Inflammatory macrophage treated with lipopolysaccharide for 4 hours (primary cell): ENCODE data around the gene RCE1.

Experiments
- DNase-seq: peaks from one replicate; pipeline ENCODE4 v3.0.0-alpha.2; 2020

The RCE1 gene

DNA sequence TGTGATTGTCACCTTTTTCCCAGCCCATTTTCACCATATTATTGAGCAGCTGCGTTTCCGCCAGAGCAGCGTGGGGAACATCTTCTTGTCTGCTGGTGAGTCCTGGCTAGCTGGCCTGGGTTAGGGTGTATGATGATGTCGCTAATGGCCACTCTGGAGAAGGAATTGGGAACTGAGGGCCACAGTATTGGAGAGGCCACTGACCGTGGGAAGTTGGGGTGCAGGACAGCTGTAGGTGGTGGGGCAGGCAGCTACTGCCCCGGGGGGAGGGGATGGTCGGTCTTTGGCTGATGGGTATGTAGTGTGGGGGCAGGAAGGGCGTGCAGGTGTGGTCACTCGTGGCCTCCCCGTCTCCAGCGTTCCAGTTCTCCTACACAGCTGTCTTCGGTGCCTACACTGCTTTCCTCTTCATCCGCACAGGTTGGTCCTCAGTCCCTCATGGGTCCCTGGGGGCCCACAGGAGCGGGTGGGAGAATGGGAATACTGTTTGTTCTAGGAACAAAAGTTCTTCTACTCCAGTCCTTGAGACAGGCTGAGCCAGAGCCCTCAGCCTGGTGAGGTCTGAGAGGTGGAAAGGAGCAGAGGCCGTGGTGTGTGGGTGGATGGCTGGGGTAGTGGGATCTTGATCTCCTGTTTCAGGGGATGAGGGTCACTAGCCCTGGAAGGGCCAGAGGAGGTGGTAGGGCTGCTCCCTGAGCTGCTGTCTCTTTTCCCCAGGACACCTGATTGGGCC, 2.1 kb downstream of the RCE1 start:
- no peak for DNase-seq

DNA sequence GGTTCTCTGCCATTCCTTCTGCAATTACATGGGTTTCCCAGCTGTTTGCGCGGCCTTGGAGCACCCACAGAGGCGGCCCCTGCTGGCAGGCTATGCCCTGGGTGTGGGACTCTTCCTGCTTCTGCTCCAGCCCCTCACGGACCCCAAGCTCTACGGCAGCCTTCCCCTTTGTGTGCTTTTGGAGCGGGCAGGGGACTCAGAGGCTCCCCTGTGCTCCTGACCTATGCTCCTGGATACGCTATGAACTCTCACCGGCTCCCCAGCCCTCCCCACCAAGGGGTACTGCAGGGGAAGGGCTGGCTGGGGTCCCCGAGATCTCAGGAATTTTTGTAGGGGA, 2.6 kb downstream of the RCE1 start:
- DNase-seq, result no peak

DNA sequence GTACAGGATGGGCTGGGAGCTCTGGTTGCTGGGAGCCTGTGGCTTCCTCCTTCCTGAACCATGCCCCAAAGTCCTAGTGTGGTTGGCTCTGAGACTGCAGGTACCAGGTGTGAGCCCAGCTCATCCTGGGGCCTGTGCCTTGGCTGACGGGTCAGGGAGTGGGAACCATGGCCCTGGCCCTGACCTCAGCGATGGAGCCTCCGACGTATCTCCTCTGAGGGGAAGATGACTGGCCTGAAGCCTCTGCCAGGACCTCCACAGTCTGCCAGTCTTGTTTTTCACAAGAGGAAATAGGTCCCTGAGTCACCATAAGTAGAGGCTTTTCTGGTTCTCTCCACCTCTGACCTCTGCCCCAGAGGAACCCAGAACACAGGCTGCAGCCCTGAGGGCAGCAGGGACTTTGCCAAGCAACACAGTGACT, 3.4 kb downstream of the RCE1 start:
- peak; percentile 40 for DNase-seq

DNA sequence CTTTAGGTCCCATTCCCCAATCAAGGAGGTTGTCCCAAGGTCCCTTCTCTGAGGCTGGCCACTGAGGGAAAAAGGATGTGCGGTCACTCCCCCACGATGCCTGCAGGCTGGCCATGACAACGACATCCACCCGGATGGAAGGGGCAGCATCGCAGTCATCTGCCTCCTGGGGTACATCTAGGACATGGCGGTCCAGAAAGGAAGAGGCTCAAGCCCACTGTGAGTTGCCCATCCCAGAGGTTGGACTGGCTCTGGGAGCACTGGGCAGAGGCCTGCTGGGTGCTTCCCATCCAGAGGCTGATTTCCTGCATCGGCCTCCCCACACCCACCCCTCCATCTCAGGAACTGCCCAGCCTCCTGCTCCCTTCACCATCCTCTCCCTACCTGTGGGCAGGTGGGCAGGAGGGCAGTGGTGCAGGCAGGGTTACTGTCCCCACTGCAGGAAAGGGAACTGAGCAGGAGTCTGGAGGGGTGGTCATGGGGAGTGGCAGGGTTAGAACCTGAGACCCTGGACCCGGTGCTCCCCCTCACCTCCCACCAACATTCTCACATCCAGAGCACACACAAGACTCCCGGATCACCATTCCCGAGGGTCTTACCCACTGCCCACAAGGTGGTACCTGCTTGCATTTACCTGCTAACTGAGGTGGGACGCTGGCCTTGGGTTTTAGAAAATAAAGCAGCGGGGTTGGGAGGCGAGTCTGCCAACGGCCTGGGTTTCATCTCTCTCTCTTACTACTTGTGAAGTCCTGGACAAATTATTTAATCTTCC, 4.4 kb downstream of the RCE1 start:
- no peak for DNase-seq

DNA sequence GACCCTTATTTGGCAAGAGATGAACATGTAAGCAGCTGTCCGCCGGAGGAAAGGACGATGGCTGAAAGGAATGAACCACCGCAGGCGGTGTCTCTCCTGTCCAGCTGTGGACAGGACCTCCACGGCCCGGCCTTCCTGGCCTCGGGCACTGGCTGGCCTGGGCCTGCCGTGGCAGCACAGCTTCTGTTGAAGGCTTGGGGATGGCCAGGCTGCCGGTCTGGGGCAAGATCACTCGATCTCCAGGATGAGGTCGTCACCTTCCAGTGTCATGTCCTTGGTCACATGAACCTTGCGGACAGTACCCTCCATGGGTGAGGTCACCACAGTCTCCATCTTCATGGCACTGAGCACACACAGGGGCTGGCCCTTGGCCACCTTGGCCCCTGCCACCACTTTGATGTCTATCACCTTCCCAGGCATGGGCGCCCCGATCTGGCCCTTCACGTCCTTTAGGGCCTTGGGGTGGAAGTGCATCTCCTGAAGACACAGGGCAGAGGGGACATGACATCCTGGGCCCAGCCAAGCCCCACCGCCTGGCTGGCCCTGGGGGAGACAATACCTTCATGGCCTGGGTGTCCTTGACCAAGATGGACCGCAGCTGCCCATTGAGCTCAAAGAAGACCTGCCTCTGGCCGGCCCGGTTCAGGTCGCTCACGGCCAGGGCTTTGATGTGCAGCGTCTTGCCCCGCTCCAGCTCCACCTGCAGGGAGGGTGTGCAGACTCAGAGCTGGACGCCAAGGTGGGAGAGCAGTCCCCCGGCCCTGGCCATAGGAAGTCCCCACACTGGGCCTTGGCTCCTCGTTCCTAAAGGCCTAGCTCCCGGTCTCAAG, 5.6 kb downstream of the RCE1 start:
- no peak for DNase-seq

DNA sequence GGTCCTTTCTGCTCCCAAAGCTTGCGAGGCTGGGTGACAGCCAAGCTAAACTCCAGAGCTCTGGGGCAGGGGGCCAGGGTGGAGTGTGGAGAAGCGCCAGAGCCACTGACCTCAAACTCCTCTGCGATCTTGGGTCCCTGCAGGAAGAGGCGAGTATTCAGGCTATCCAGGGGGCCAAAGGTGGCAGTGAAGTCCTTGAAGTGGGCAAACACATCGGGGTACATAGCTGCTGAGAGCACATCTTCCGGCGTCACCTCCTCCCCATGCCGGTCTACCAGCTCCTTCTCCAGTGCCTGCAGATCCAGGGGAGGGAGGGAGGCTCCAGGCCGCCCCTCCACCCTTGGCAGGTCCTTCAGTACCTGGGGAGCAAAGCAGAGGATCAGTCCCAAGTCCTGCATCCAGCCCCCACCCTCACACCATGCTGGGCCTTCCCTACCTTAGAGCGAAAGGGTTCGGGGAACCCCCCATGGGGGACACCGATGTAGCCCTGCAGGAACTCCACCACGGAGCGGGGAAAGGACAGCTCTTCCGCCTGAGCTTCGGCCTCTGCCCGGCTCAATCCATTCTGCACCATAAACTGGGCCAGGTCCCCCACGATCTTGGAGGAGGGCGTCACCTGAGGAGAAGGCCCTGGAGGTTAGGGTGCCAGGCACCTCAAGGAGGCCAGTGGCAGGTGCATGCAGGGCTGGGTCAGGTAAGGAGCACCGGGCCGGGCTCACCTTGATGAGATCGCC, 6.4 kb downstream of the RCE1 start:
- no peak for DNase-seq

DNA sequence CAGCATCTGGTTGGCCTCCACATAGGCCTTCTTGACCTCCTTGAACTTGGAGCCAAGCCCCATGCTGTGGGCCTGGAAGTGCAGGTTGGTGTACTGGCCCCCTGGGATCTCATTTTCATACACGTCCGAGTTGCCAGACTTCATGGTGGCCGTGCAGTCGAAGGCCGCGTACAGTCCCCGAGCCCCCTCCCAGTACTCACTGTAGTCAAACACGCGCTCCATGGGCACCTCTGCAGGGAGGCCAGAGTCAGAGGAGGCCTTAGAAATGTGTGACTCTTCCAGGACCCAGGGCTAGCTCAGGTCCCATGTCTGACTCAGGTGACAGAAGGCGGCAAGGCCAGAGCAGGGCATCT, 7.0 kb downstream of the RCE1 start:
- DNase-seq, result no peak

DNA sequence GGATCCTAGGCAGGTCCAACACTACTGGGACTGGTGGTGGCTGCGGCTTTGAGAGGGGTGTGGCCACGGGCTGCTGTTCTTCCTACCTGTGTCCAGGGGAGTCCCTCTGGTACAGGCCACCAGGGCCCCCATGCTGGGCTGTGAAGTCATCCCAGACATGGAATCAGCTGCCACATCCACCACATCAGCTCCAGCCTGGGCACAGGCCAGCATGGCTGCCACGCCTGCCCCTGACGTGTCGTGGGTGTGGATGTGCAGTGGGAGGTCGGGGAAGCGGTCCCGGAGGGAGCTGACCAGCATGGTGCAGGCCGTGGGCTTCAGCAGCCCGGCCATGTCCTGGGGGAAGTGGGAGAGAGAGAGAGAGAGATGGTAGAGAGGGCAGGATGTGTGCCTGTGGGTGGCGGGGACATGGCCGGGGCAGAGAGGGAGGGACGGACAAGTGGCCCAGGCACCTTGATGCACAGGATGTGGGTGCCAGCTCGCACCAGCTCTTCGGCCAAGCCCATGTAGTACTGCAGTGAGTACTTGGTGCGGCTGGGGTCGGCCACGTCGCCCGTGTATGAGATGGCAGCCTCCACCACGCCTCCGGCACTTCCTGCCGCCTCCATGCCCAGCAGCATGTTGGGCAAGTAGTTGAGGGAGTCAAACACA, 7.5 kb downstream of the RCE1 start:
- no peak for DNase-seq

DNA sequence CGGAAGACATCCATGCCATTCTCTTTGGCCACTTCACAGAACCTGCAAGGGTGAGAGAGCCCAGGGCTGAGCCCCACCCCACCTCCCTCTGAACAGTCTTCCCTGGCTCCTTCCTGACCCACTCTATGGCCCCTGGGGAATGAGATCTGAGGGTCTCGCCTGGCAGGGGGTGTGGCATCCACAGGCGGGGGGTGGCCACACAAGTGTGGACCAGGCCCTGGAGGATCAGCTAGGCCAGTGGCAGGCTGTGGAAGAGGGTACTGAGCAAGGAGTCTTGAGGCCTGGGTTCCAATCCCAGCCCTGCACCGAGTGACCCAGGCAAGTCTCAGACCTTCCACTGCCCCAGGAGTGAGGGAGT, 8.0 kb downstream of the RCE1 start:
- DNase-seq, result no peak

DNA sequence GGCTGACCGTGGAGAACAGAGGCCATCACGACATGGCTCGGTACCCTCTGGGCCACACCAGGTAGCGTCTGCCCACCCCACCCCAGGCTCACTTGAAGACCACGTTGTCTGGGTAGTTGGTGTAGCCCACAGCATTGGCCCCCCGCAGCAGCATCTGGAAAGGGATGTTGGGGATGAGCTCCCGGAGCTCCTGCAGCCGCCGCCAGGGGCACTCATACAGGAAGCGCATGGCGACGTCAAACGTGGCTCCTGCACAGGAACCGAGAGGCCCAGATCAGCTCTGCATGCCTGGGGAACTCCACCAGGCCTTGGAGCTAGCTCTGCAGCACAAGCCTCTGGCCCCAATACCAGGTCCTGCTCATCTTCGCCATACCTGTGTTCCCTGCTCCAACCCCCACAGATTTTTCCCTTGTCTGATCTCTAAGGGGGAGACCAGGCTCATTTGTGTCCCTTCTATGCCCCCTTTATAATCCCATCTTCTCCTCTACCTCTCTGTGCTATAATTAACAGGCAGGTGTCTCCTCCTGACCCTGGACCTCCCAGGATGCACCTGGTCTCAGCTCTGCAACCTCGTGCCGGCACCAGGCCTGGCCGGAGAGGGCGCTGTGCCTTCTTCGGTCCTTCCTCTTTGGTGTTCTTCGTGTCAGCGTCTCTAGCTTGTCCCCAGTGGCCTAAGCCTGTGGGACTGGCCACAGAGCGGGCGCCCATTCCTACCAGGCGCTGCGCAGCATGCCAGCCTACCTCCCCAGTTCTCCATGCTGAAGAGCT, 8.6 kb downstream of the RCE1 start:
- DNase-seq, result peak; percentile 47

DNA sequence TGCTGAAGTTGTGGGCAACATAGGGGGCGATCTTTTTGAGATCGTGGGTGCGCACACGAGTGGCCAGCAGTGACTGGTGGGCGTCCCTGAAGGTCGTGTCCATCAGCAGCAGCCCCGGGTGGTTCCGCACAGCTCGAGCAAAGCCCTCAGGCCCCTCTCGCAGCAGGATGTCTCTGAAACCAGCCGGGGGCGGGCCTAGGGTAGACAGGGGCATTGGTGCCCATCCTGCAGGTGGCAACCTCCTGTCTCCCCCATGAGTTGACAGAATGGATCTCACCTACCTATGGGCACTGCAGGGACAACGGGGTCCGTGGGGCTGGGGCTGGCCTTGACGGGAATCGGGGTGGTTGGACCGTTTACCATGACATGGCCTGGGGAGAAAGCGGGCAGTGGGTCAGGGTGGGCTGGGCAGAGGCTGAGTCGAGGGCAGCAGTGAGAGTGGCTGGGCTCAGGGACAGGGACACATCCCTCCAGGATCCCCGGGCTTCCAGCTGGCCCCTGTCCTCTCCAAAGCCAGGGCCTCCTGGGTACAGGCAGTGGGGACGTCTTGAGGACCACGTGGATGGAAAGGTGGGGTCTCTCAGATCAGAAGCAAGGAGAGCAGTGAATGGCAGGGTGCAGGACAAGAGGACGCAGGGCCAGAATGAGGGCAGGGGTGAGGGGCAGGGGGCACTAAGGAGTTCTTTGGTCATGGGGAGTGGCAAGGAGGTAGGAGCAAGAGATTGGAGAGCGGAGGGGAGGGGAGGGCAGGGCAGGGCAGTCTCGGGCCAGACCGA, 9.4 kb downstream of the RCE1 start:
- DNase-seq, result no peak

DNA sequence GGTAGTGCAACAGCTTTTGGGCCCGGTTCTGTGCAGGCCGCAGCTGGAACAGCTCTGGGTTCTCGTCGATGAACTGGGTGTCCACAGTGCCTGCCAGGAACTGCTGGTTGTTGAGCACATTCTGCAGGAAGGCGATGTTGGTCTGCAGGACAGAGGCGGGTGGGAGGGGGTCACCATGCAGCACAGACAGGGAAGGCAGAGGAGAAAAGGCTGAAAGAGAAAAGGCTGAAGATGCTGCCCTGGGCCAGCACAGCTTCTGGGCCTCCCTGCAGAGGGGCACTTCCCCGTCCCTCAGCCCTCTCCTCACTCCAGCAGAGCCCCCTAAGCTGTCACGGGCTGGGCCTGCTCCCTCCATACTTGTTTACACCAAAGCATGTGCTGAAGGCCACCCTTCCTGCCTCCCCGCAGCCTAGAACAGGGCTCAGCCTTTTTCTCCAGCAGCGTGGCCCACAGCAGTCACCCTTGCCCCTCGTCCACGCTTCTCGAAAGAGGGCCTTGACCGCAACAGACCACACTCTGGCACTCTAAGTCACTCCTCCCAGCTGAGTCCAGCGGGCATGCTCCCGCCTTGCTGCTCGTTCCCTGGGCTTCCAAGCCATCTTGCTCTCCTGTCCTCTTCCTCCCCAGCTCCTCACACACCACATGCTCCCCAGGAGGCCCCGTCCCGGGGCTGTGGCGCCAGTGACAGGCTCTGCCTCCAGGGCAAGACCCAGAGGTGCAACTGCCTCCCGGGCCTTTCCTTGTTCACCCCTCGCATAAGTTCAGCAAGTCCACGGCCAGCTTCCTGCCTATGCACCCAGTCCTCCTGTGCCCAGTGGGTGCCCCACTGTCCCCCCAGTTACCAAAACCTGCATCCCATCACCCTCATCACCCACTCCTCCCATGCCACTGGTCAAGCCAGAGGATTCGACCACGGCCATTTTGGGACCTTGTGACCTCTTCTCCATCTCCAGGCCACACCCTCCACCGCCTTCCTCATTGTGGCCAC, 10.3 kb downstream of the RCE1 start:
- DNase-seq, result no peak

DNA sequence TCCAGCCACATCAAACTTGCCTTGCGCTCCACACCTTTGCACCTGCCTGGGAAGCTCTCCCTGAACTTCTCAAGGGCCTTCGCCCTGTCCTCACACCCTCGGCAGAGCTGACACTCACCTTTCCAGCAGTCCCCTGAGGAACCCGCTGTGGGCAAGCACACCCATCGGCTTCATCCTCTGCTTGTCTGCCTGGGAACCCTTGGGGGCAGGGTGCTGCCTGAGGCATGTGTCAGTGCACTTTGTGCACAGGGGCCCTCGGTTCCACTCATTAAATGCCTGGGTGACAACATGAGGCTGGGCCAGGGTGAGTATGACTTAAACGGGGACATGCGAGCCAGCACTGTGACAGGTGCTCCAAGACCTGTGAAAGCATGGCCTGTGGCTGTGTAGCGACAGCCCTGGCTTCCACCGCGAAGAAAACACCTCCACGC, 11.0 kb downstream of the RCE1 start:
- DNase-seq, result no peak

DNA sequence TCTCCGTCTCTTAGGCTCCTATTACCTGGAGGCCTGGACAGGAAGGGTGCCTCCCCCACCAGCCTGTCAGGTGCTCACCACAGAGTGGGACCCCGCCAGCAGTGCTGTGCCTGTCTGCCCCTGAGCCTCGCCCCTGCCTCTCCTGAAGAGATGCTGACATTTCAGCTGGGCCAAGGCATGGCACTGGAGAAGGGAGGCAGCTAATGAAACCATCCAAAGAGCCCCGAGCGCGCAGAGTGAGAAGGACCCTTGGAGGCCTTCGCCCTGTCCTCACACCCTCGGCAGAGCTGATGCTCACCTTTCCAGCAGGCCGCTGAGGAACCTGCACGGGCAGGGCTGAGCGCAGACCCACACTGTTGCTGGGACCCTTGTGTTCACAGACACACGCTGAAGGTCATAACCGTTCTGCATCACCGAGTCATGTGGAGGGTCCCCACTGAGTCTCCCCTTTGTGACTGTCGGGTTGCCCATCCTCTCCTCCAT, 11.5 kb downstream of the RCE1 start:
- DNase-seq, result no peak

DNA sequence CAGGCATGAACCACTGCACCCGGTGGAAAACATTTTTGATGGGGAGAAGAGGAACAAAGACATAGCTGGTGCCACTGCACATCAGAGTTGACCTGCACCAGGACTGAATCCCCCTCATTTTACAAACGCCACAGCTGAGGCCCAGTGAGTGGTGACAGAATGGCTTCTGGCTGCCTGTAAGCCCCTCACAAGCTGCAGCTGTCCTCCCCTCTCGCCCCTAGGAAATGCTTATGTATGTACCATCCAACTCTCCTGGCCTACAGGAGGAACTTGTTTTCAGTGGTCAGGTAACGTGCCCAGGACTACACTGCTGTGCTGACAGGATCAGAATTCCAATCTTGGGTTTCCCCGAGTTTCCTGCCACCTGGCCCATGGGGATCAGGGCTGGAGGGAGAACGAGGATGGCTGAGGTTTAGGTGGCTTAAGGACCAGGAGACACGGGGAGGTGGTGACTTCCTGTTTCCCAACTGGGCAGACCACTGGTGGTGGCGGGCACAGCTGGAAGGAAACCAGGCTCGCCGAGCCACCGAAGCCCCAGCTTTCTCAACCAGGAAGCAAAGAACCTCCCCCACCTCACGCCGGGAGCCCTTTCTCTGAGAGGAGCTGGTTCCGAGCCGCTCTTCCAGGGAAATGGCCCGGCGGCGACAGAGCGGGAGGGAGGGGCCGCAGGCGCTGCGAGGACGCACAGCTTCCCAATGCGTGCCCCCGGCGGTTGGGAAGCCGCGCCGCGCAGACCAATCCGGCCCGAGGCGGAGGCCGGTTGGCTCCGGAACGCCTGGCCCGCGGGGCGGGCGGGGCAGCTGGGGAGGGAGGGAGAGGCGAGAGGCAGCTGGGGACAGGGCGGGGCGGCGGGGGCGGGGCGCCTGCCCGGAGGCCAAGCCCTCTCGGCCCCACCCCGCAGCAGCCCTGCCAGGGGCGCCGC, 12.6 kb downstream of the RCE1 start:
- DNase-seq, result peak; percentile 94

DNA sequence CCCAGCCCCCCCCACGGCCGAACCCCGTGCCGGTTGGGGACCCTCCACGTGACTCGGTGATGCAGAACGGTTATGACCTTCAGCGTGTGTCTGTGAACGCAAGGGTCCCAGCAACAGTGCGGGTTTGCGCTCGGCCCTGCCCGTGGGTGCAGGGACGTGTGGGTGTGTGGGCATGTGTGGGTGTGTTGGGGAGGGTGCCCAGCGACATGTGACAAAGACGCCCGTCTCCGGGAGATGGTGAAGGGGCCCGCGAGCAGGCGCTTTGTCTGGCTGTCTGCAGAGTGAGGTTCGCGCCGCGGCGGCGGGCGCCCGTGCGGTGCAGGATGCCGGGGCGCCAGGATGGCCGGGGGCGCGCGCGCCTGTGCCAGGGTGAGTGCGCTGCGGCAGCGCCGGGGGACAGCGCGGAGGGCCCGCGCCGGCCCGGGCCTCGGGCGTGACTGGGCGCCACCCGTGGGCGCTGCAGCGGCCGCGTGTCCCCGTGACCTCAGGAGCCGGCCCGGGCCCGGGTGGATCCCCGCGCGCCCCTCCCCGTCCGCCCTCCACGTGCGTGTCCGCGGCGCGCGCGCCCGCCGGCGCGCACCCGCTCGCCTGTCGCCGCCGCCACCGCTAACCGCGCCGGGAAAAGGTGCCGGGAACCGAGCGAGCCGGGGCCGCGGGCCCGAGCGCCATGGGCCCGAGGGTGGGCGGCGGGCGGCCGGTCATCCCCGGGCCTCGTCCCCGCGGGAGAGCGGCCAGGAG, 13.4 kb downstream of the RCE1 start, which contains the start of gene LRFN4:
TSS of gene LRFN4 (plus strand) at position 569 of the 738 bp plus-strand sequence. CDS start 681 bp downstream, outside the sequence.
- DNase-seq, result peak; percentile 53

DNA sequence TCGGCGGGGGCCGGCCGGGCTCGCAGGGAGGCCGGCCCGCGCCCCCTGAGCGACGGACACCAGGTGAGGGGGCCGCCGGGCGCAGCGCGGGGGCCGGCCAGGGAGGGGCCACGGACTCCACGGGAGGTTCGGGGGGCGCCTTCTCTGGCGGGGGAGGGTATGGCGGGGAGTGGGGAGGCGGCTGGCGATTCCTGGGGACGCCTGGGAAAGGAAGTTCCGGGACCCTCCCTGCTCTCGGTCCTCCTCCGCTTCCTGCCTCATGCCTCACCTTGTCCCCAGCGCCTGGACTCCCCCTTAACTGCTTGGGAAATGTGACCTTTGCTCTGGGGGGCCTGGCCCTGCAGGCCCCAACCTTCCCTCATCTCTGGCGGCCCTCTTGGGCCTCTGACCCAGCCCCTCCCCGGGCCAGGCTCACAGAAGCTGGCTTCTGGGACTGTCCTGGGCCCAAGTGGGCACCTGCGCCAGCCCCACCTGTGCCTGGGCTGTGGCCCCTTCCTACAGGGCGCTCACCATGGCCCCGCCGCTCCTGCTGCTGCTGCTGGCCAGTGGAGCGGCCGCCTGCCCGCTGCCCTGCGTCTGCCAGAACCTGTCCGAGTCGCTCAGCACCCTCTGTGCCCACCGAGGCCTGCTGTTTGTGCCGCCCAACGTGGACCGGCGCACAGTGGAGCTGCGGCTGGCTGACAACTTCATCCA, 14.1 kb downstream of the RCE1 start:
- DNase-seq, result no peak
